D341Med (cell line): Measurements from ENCODE around the gene MID2.
"Not testable (repeated sequence)": the region's sequence is repeated elsewhere in the genome, so short reads cannot be mapped to it uniquely, and the experiment has no call there.

Experiments
- DNase-seq: peaks from one replicate; pipeline ENCODE4 v3.0.0; 2012; ENCODE audit warnings: low spot score

Gene MID2

GRCh38 chrX:107842715-107843400 lies 17.2 kb downstream of the MID2 start:
- DNase-seq, result no peak

DNA sequence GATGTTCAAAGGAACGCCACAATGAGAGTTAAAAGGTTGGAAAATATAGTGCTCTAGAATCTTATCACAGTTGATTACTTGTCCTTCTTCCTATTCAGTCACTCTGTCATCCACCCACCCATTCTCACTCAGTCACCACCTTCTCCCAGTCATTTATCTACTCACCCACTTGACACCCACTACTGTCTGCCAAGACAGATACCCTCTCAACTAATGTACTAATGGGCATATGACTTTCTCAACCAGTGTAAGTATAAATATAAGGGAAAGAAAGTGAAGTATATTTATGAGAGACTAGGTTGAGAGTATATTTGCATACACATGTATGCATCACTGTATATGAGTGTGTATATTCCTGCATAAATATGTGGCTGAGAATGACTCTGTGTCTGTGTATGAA lies 20.0 kb downstream of the MID2 start:
- DNase-seq, result no peak

- no peak for DNase-seq
These were observed 22.9 kb downstream of the MID2 start for GRCh38 chrX:107848591-107848990.

DNA sequence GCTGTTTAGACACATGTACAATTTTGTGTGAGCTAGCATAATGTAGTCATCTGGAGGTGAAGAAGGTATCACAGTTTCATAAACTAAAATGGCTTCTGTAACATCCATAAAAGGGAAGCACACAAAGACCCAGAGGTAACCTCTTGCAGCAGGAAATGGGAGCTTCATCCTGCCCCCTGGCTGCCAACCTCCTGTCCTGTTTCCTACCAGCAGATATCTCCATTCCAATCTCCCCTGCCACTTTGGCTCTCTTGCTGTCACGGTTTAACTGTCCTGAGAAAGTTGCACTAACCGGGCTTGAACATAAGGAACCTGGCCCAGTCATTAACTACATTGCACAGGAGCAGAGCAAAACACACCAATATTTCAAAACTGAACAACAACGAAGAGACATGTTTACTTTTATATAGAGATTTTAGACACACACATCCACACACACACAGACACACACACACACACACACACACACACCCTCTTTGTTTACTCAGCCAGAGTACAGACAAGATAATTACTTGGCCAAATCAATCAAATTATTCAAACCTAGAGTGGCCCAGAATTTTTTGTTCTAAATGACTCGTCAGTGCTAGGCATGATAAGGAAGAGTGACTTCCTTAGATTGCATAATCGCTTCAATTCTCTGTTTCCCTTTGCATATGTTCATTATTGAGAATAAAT lies 24.2 kb downstream of the MID2 start:
- no peak for DNase-seq

DNA sequence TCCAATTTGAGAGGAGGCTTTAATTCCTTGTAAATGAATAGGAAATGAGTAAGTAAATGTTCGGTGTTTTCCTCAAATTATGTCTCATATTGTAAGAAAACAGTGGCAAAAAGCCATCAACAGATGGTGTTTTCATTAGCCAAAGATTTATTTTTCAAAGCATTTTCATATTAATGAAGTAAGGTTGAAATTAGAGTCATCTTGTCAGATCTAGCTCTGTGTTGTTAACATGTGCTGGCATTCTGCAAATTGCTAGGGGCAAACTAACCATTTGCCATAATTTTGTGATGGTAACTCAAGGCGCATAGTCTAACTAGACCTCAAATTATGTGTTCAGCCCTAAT lies 24.7 kb downstream of the MID2 start:
- no peak for DNase-seq

DNA sequence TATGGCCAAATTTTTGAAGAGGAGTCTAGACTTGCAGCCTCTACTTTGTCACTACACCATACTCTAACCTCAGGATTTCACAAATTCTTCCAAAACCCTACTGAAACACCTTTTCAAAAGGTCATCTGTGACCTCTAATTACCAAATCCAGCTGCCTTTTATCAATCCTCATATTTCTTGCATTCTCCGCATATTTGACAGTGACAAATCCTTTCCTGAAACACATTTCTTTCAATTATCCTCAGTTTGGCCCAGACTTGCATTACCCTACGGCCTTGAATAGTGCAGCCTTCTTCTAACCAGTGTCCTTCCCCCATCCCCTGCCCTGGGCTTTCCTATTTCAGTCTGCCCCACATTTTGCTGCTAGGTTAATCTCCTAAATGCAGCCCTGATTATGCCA lies 25.5 kb downstream of the MID2 start:
- no peak for DNase-seq

DNA sequence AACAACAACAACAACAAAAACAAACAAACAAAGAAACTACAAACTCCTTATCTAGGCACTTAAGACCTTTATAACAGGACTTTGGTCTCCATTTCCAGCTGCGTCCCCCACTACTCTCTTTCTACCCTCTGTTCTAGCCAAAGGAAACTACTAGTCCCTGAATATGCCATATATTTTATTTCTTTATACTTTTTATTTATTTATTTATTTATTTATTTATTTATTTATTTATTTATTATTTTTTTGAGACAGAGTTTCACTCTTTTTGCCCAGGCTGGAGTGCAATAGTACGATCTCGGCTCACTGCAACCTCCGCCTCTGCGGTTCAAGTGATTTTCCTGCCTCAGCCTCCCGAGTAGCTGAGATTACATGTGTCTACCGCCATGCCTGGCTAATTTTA lies 26.0 kb downstream of the MID2 start:
- DNase-seq, result not testable (repeated sequence)

- DNase-seq, result no peak
These were observed 30.6 kb downstream of the MID2 start for GRCh38 chrX:107856289-107856688.

- not testable (repeated sequence) for DNase-seq
These were observed 31.4 kb downstream of the MID2 start for GRCh38 chrX:107857041-107857440.

DNA sequence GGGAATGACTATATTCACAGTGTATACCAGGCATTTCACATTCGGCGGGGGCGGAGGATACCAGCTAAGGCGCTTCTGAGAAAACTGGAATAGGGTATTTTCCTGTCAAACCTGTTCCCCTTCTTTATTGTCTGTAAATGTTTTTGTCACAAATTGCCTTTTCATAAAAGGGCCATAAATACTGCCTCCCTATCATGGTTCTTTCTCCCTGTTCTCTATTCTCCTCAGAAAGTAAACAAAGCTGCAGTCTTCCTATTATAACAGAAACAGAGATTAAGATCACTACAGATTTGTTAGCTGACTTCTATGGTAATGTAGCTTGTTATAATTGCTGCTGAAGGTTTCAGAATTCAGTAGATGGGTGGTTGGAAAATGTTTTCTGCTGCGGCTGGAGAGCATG lies 32.2 kb downstream of the MID2 start:
- no peak for DNase-seq

GRCh38 chrX:107861056-107861455 lies 35.4 kb downstream of the MID2 start:
- DNase-seq, result no peak

DNA sequence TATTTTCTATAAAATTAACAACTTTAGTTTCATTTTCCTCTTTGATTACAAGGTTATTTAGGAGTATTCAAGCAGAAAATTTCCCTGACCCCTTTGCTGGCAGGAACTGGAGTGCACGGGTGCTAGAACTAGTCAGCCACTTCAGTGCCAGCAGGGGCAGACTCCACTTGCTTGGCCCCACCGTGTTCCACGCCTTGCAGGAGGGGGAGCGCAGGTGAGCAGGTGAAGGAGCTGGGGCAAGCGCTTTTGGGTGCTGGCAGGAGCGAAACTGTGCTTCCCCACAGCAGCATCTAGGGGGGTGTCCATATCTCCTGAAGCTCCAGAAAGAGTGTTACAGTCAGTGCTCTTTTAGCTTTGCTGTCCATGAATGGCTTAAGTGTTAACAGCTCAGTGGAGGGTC lies 45.5 kb downstream of the MID2 start:
- no peak for DNase-seq

DNA sequence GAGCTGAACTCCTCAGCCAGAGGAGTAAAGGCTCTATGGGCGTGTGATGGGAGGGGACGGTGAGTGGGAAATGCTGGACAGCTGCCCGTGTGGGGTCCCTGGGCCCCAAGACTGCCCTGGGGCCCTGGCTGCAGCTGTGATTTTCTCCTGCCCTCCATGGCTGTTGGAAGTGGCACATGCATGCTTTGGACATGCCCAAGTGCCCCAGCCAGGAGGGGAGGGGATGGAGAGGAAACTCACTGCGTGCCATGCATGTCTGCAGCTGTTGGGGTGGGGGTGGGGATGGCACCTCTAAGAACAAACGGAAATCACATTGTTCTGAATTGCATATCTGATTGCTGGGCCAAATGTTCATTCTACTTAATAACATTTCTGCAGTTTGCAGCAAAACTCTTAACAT lies 52.4 kb downstream of the MID2 start:
- no peak for DNase-seq

DNA sequence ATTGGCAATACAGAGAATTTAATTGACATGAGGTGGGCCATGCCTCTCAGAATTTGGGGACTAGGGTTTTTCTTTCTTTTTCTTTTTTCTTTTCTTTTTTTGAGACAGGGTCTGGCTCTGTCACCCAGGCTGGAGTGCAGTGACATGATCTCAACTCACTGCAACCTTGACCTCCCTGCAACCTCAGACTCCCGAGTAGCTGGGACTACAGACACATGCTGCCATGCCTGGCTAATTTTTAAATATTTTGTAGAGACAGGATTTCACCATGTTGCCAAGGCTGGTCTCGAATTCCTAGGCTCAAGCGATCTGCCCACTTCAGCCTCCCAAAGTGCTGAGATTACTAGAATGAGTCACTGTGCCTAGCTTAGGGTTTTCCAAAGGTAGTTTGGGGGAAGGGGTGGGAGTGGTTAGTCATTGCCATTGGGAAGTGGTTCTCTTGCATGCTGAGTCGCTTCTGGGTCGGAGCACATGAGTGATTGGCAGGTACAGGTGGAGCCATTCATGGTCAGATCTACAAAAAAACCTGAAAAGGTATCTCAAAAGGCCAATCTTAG lies 54.5 kb downstream of the MID2 start:
- DNase-seq, result no peak

- peak; percentile 36 for DNase-seq
These were observed 68.4 kb downstream of the MID2 start for GRCh38 chrX:107894038-107894437.

GRCh38 chrX:107902721-107903120 lies 77.1 kb downstream of the MID2 start:
- no peak for DNase-seq

- DNase-seq, result no peak
These were observed 79.7 kb downstream of the MID2 start for GRCh38 chrX:107905366-107905765.

DNA sequence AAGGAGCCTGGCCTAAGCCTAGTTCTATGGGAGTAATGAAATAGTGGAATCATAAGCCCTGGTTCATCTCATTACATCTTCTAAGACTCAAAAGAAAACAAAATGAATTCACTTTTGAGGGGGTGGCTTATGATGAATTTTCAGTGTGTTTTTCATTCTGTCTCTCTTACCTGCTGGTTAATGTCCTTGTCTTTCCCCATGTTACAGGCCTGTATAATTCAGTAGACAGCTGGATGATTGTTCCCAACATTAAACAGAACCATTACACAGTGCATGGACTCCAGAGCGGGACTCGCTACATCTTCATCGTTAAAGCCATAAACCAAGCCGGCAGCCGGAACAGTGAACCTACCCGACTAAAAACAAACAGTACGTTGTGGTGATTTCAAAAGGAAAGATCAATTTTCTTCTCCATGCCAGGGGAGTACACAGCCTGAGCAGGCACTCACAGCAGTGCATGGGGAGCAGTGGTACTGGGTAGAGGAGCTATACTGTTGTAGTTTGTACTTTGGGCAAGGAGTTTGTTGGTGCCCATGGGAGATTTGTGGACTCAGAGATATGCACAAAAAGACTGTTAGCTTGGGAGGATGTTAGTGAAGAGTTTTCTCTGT lies 98.6 kb downstream of the MID2 start:
- DNase-seq, result no peak

GRCh38 chrX:107934262-107934661 lies 108.6 kb downstream of the MID2 start:
- DNase-seq, result no peak

- no peak for DNase-seq
These were observed 109.5 kb downstream of the MID2 start for GRCh38 chrX:107935200-107935599.

DNA sequence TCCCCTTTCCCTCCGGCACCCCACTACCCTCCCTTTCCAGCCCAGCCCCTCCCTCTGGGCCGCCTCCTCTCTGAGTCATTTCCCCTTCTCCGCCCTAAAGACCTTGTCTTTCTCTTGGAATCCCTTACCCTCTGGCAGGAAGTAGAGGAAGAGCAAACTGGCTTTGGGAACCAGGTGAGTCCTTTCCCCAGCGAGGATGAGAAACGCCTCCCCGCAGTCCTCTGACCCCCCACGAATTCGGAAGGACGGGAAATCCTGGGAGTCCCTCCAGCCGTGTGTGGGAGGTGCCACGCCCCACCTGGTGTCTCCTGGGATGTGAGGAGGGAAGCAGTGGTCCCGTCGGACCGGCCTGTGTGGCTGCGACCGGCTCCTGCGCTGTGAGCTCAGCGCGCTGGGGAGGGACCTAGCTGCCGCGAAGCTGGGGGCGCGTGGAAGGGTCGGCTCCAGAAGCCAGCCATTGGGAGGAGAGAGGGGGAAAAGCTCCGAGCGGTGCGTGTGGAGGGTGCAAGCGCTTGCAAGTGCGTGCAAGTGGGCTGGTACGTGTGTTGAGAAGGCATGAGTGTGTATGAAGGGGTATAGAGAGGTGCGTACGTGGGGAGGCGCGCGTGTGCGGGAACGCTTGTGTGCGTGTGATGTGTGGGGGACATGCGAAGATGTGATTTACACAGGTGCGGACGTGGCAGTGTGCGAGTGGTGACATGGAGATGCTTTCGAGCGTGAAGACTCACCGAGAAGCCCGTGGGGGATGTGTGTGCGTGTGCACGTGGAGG lies 110.2 kb downstream of the MID2 start:
- DNase-seq, result no peak

DNA sequence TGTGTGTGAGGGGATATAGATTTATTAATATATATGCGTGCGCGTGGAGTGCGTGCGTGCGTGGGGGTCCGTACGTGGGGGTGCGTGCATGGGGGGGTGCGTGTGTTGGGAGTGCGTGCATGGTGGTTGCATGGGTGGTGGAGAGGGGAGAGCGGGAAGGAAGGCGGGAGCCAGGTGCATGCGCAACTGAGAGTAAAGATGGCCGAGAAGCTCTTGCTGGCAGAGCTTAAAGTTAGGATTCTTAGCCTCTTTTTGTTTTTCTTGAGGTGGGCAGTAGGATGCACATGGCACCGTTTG lies 110.7 kb downstream of the MID2 start:
- no peak for DNase-seq

GRCh38 chrX:107940095-107940494 lies 114.4 kb downstream of the MID2 start:
- no peak for DNase-seq
